Endothelial cell of umbilical vein (primary cell): ENCODE measurements around the gene TNNI3K. TPM values are rescaled to one million over a fixed set of nuclear protein-coding genes. Genes with fewer than 3 reads are reported as not detected.

Experiments
- BruUV-seq: library from RNA; stranded (reverse); fragments of 400-500 nt; replicated peaks from 2 replicates; lab custom pipeline; 2021; lab: Mats Ljungman, UMichigan
- CTCF ChIA-PET: fragments of 300-600, 350-600 bp; sonication (Branson Sonifier 250); formaldehyde crosslinking; loops from one replicate; lab custom pipeline; 2021; ENCODE audit warnings: antibody characterized with exemption, inconsistent platforms; lab: Charles Lee
- POLR2A ChIA-PET: fragments of 300-600, 350-600 bp; sonication (Branson Sonifier 250); formaldehyde crosslinking; loops from one replicate; lab custom pipeline; 2021; ENCODE audit warnings: antibody characterized with exemption, inconsistent platforms; lab: Charles Lee
- DNase-seq: peaks from one replicate; pipeline ENCODE4 v3.0.0-alpha.2; 2011; ENCODE audit warnings: low read depth, low spot score
- FAIRE-seq: peaks from 2 replicates; lab custom pipeline; 2011; peaks lifted over from hg19 to GRCh38; lab: Jason Lieb, UNC
- H2AFZ ChIP-seq: 2 replicates; pipeline ENCODE4 v1.6.0; 2012; ENCODE audit warnings: low read depth, low read length, control low read depth, inconsistent platforms
- H3K27ac ChIP-seq: 2 replicates; pipeline ENCODE4 v1.5.1; 2011; ENCODE audit warnings: low read depth, mild to moderate bottlenecking, control low read depth, low read length, moderate library complexity; ENCODE audit not compliant: insufficient read depth
- H3K27me3 ChIP-seq, 2 experiments: 2 replicates each; pipeline versions ENCODE4 v1.6.0 to v1.6.1; 2011; ENCODE audit warnings: low read length in 2 of 2, mixed read lengths in 1 of 2; ENCODE audit not compliant: control insufficient read depth in 2 of 2, insufficient read depth in 2 of 2
- H3K36me3 ChIP-seq, 2 experiments: 2 replicates in 1 of 2; 3 replicates in 1 of 2; pipeline ENCODE4 v1.5.1; 2011; ENCODE audit warnings: low read length in 2 of 2, mild to moderate bottlenecking in 1 of 2, moderate library complexity in 1 of 2; ENCODE audit not compliant: control insufficient read depth in 2 of 2, insufficient read depth in 2 of 2; ENCODE audit errors: extremely low read depth in 1 of 2
- H3K4me1 ChIP-seq: 3 replicates; pipeline ENCODE4 v1.5.1; 2011; ENCODE audit warnings: mild to moderate bottlenecking, low read length; ENCODE audit not compliant: control insufficient read depth, insufficient read depth; ENCODE audit errors: extremely low read depth
- H3K4me2 ChIP-seq: 2 replicates; pipeline ENCODE4 v1.6.1; 2011; ENCODE audit warnings: low read length, control low read depth, mixed read lengths; ENCODE audit not compliant: insufficient read depth
- H3K4me3 ChIP-seq, 3 experiments: fragments of 200-600 bp in 1 of 3; sonication (generic), shearing (Covaris generic) in 1 of 3; replicated peaks in 1 of 3; 2 replicates each; pipeline ENCODE4 v1.5.1; 2011 to 2016; ENCODE audit warnings: control low read depth in 3 of 3, low read length in 3 of 3, mild to moderate bottlenecking in 2 of 3, inconsistent platforms in 1 of 3, low read depth in 1 of 3, moderate library complexity in 1 of 3; ENCODE audit not compliant: insufficient read depth in 1 of 3
- H3K79me2 ChIP-seq: 2 replicates; pipeline ENCODE4 v1.6.0; 2012; ENCODE audit warnings: low read length, inconsistent platforms; ENCODE audit not compliant: control insufficient read depth, insufficient read depth
- H3K9ac ChIP-seq: replicated peaks from 2 replicates; pipeline ENCODE3; 2011; ENCODE audit warnings: low read length, control low read depth; ENCODE audit not compliant: insufficient read depth; ENCODE audit errors: extremely low read depth
- H3K9me1 ChIP-seq: replicated peaks from 3 replicates; pipeline ENCODE4 v1.6.0; 2011; ENCODE audit warnings: mild to moderate bottlenecking, low read length; ENCODE audit not compliant: control insufficient read depth, insufficient read depth; ENCODE audit errors: extremely low read depth
- H3K9me3 ChIP-seq: replicated peaks from 2 replicates; pipeline ENCODE4 v1.5.1; 2012; ENCODE audit warnings: low read length, inconsistent platforms; ENCODE audit not compliant: control insufficient read depth, insufficient read depth
- H4K20me1 ChIP-seq: replicated peaks from 2 replicates; pipeline ENCODE3; 2011; ENCODE audit warnings: mild to moderate bottlenecking, low read length; ENCODE audit not compliant: control insufficient read depth, insufficient read depth; ENCODE audit errors: extremely low read depth
- EZH2 ChIP-seq: IDR thresholded peaks from 2 replicates; pipeline ENCODE4 v1.6.1; 2012; ENCODE audit warnings: borderline replicate concordance, low read depth, mild to moderate bottlenecking, moderate library complexity, low read length, inconsistent platforms; ENCODE audit not compliant: severe bottlenecking
- FOS ChIP-seq: IDR thresholded peaks from 2 replicates; pipeline ENCODE4 v1.6.1; 2011; ENCODE audit warnings: mild to moderate bottlenecking, low read length, moderate library complexity, borderline replicate concordance; ENCODE audit not compliant: insufficient read depth
- JUN ChIP-seq: IDR thresholded peaks from 2 replicates; pipeline ENCODE4 v1.6.1; 2011; ENCODE audit warnings: borderline replicate concordance, low read depth; ENCODE audit not compliant: insufficient read length, insufficient read depth
- MYC ChIP-seq: IDR thresholded peaks from one replicate; pipeline ENCODE4 v1.6.1; 2011; ENCODE audit warnings: mild to moderate bottlenecking, low read depth, low read length
- POLR2A ChIP-seq: IDR thresholded peaks from 2 replicates; pipeline ENCODE4 v1.6.1; 2012; ENCODE audit warnings: low read depth, mild to moderate bottlenecking, control low read depth, low read length
- POLR2AphosphoS5 ChIP-seq: IDR thresholded peaks from 2 replicates; pipeline ENCODE4 v1.6.1; 2012; ENCODE audit warnings: low read depth, mild to moderate bottlenecking, control low read depth, low read length, moderate library complexity; ENCODE audit not compliant: insufficient read depth
- dilution Hi-C: fragments of 300-500 bp; cut with MboI; formaldehyde crosslinking; loops from one replicate; pipeline ENCODE4 v1.15.0; 2019; ENCODE audit warnings: low sequenced_read_pairs; ENCODE audit not compliant: extremely low pct_ligation_motif_present
- intact Hi-C: fragments of 100-400 bp; cut with micrococcal nuclease; formaldehyde crosslinking; loops from one replicate; pipeline ENCODE4 v1.10.0; 2022
- polyA plus RNA-seq, 4 experiments: library from polyadenylated mRNA; depleted of rRNA in 3 of 4; stranded (reverse) in 3 of 4; unstranded in 1 of 4; fragments of >200 nt; gene quantifications; 2 replicates each; pipeline versions ENCODE4 v1.2.1 to v1.2.3, GENCODE V29; 2011 to 2012; ENCODE audit warnings: missing spikeins in 1 of 4
- total RNA-seq: library from RNA; stranded (reverse); gene quantifications from 2 replicates; pipeline ENCODE4 v1.2.3, GENCODE V29; 2021
- TF ChIP-seq, protein P1 (sequence below), 2 donors: IDR thresholded peaks; 1 replicate in 1 of 2; 2 replicates in 1 of 2; pipeline ENCODE4 v1.5.1; 2011; ENCODE audit warnings: low read length in 2 of 2, mild to moderate bottlenecking in 2 of 2, moderate library complexity in 2 of 2, control low read depth in 1 of 2, inconsistent platforms in 1 of 2, low read depth in 1 of 2; ENCODE audit not compliant: insufficient read depth in 1 of 2; ENCODE audit errors: extremely low read depth in 1 of 2
- TF ChIP-seq, protein P2 (sequence below): IDR thresholded peaks from 2 replicates; pipeline ENCODE4 v1.6.1; 2011; ENCODE audit not compliant: insufficient read depth, insufficient read length

TNNI3K gene
- total and polyA plus RNA-seq, 2 donors (not counting 3 experiments of a cell fraction or from before 2014, with no cell fraction given): 0.69 TPM; not detected in 1

DNA sequence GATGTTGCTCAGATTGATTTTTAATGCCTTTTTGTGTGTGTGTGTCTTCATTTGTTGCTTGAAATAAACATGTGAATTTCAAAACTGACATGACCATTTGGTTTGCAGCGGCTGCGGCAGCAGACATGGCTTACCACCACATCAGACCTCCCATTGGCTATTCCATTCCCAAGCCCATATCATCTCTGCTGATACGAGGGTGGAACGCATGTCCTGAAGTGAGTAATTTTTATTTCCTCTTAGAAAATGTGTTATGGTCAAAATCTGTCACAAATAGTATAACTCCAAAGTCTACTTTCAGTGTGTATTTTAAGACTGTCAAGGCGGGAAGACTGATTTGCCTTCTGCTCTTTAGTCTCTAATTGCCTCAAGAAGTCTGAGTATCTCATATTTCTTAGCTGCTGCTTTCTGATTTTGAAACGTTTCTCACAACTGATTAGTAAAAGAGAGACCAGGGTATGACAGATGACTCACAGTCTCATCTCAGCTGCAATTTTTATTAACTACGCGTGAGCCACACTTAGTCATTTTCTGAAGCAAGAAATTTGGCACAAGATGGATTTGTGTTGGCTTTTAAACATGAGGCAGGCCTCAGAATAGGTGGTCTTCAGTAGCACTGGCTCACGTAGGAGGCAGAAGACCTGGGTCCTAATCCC lies 228.3 kb downstream of the TNNI3K start:
- Histone ChIP-seq H3K27me3 (no peaks in the 10 kb centered on the region), H3K9me1 (no peaks in the 10 kb centered on the region), H3K79me2 (no peaks in the 10 kb centered on the region), H3K4me3 (no peak overlapping the region), H3K9ac (no peak overlapping the region), H2AFZ (no peak overlapping the region), H3K4me2 (no peak overlapping the region), H3K4me1 (no peaks in the 10 kb centered on the region), H3K36me3 (no peaks in the 10 kb centered on the region), H3K9me3 (no peaks in the 10 kb centered on the region), H3K27ac (no peak overlapping the region), H4K20me1 (no peaks in the 10 kb centered on the region)
- no TSS peak for BruUV-seq
- POLR2A ChIA-PET: no interaction called here
- FAIRE-seq (no peak), DNase-seq (no peak)
- CTCF ChIA-PET: no interaction called here
- TF ChIP-seq, protein P1, sequence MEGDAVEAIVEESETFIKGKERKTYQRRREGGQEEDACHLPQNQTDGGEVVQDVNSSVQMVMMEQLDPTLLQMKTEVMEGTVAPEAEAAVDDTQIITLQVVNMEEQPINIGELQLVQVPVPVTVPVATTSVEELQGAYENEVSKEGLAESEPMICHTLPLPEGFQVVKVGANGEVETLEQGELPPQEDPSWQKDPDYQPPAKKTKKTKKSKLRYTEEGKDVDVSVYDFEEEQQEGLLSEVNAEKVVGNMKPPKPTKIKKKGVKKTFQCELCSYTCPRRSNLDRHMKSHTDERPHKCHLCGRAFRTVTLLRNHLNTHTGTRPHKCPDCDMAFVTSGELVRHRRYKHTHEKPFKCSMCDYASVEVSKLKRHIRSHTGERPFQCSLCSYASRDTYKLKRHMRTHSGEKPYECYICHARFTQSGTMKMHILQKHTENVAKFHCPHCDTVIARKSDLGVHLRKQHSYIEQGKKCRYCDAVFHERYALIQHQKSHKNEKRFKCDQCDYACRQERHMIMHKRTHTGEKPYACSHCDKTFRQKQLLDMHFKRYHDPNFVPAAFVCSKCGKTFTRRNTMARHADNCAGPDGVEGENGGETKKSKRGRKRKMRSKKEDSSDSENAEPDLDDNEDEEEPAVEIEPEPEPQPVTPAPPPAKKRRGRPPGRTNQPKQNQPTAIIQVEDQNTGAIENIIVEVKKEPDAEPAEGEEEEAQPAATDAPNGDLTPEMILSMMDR (IDR thresholded peaks at IDR 0.05; ENCODE audit: extremely low read depth in 1 of 2, insufficient read depth in 1 of 2, low read depth in 1 of 2, low read length in 2 of 2): no peak
- intact Hi-C loops: no loop called here
- dilution Hi-C loops: no loop called here

DNA sequence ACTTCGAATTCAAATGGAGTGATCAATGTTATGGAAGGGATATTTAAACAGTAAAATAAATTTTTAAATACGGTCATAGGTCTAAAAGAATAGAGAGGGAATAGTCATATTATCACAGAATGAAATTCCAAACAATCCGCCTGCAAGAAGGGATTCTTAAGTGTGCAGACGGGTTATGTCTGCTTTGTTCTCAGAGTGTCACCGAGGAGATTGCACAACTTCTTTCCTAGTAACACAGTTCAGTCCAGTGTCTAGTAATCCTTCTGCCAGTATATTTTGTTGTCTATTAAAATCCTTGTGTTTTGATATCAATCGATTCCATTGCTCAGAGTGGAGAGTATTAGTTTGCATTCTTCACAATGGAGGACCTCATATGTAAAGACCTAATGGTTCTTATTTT lies 228.8 kb downstream of the TNNI3K start:
- no peaks in the 10 kb centered on the region for H3K79me2 ChIP-seq
- no TSS peak for BruUV-seq
- no peaks in the 10 kb centered on the region for H3K9me3 ChIP-seq
- no peak for DNase-seq
- dilution Hi-C loops: no loop called here
- H3K4me2 ChIP-seq: no peak overlapping the region
- POLR2A ChIA-PET: no interaction called here
- H3K4me1 ChIP-seq: no peaks in the 10 kb centered on the region
- no peaks in the 10 kb centered on the region for H4K20me1 ChIP-seq
- no peak overlapping the region for H2AFZ ChIP-seq
- no peak for FAIRE-seq
- H3K9ac ChIP-seq: no peak overlapping the region
- no peaks in the 10 kb centered on the region for H3K9me1 ChIP-seq
- no peaks in the 10 kb centered on the region for H3K36me3 ChIP-seq
- no peak overlapping the region for H3K27ac ChIP-seq
- TF ChIP-seq MYC (no peak), EZH2 (no peak), JUN (no peak), POLR2A (no peak), FOS (no peak), POLR2AphosphoS5 (no peak)
- TF ChIP-seq, protein P2, sequence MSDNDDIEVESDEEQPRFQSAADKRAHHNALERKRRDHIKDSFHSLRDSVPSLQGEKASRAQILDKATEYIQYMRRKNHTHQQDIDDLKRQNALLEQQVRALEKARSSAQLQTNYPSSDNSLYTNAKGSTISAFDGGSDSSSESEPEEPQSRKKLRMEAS: no peak
- TF ChIP-seq, protein P1 (IDR thresholded peaks at IDR 0.05; ENCODE audit: extremely low read depth in 1 of 2, insufficient read depth in 1 of 2, low read depth in 1 of 2, low read length in 2 of 2): no peak
- no peaks in the 10 kb centered on the region for H3K27me3 ChIP-seq
- no peak overlapping the region for H3K4me3 ChIP-seq
- intact Hi-C loops: no loop called here
- CTCF ChIA-PET: no interaction called here
